ENCODE data around the gene UTY. TPM values are rescaled to one million over a fixed set of nuclear protein-coding genes. Genes with fewer than 3 reads are reported as not detected.

The UTY gene
- total and polyA plus RNA-seq, 2 of the 13 experiments (the other 11 are each of a cell fraction or from before 2014, with no cell fraction given), result not detected

GRCh38 chrY:13339381-13339780, 140.5 kb downstream of the UTY start:
- Histone ChIP-seq H3K27me3 (ENCODE audit: control insufficient read depth in 1 of 2, insufficient read depth in 2 of 2, low read length in 2 of 2) (no peaks in the 10 kb centered on the region), H3K4me2 (ENCODE audit: low read depth, low read length) (no peak overlapping the region), H3K27ac (ENCODE audit: extremely low read length, insufficient read depth, low read length) (no peak overlapping the region), H3K9me3 (ENCODE audit: low read length) (no peaks in the 10 kb centered on the region), H3K4me1 (ENCODE audit: insufficient read depth, low read length) (no peaks in the 10 kb centered on the region), H2AFZ (ENCODE audit: low read length) (no peak overlapping the region), H3K79me2 (ENCODE audit: insufficient read depth, low read length) (no peaks in the 10 kb centered on the region), H3K36me3 (replicated peaks in 1 of 2; ENCODE audit: control insufficient read depth in 1 of 2, insufficient read depth in 2 of 2, low read length in 2 of 2) (no peaks in the 10 kb centered on the region), H4K20me1 (ENCODE audit: insufficient read depth, low read length) (no peaks in the 10 kb centered on the region), H3K9ac (ENCODE audit: insufficient read depth, low read depth, low read length) (no peak overlapping the region), H3K4me3 (replicated peaks in 1 of 3; ENCODE audit: insufficient read depth in 1 of 3, low read depth in 2 of 3, low read length in 3 of 3) (no peak overlapping the region)
- intact Hi-C loops (cut with micrococcal nuclease; ENCODE audit: unreplicated experiment) (no loop called here), in situ Hi-C loops (cut with HindIII; ENCODE audit: extremely low pct_ligation_motif_present, low pct_unique_long_range_greater_than_20kb) (loop anchor here (25.0 kb wide), 2 partner anchors 427 to 852 kb away; partner anchors contain the start of gene DDX3Y)
- ChIA-PET POLR2A (no interaction called here), CTCF (ENCODE audit: low intra/inter-chr PET ratio, low total read pairs) (no interaction called here)
- ATAC-seq, result no peak
- TF ChIP-seq MTA1 (CRISPR knock-in tag; IDR thresholded peaks at IDR 0.05; ENCODE audit: borderline replicate concordance), result no peak
- TF ChIP-seq SUZ12 (IDR thresholded peaks at IDR 0.05; ENCODE audit: low read depth, low read length), result no peak
- TF ChIP-seq KLF9 (CRISPR knock-in tag; IDR thresholded peaks at IDR 0.05; ENCODE audit: low read depth), result no peak
- TF ChIP-seq NR3C1 (CRISPR knock-in tag; IDR thresholded peaks at IDR 0.05), result no peak
- no peak for TF ChIP-seq REL (CRISPR knock-in tag; conservative IDR thresholded peaks at IDR 0.05)
- no peak for TF ChIP-seq MAF1 (CRISPR knock-in tag; IDR thresholded peaks at IDR 0.05; ENCODE audit: borderline replicate concordance)
- TF ChIP-seq SNAPC4 (CRISPR knock-in tag; IDR thresholded peaks at IDR 0.05), result no peak
- no peak for TF ChIP-seq PHB2 (IDR thresholded peaks at IDR 0.05; ENCODE audit: partially characterized antibody)
- no peak for TF ChIP-seq DNMT3B (CRISPR knock-in tag; conservative IDR thresholded peaks at IDR 0.05)
- TF ChIP-seq FOXP1 (IDR thresholded peaks at IDR 0.05), result no peak
- TF ChIP-seq FOXP1 (CRISPR knock-in tag; IDR thresholded peaks at IDR 0.05), result no peak
- no peak for TF ChIP-seq PRDM10 (CRISPR knock-in tag; IDR thresholded peaks at IDR 0.05; ENCODE audit: low read depth)
- no TSS peak for BruUV-seq (replicated peaks)
- no peak for DNase-seq (ENCODE audit: low spot score)
- WGBS (ENCODE audit: low lambda C conversion rate), result 42% methylated on average over 9 of the region's 9 CpGs
- FAIRE-seq, result no peak

Data from HepG2 (cell line).